ENCODE results near the gene PRIM1. TPM values are rescaled to one million over a fixed set of nuclear protein-coding genes. Genes with fewer than 3 reads are reported as not detected.
"Not testable (repeated sequence)": the region's sequence is repeated elsewhere in the genome, so short reads cannot be mapped to it uniquely, and the experiment has no call there.

PRIM1 gene
- total RNA-seq, 1 donor, result 38.0 TPM

DNA sequence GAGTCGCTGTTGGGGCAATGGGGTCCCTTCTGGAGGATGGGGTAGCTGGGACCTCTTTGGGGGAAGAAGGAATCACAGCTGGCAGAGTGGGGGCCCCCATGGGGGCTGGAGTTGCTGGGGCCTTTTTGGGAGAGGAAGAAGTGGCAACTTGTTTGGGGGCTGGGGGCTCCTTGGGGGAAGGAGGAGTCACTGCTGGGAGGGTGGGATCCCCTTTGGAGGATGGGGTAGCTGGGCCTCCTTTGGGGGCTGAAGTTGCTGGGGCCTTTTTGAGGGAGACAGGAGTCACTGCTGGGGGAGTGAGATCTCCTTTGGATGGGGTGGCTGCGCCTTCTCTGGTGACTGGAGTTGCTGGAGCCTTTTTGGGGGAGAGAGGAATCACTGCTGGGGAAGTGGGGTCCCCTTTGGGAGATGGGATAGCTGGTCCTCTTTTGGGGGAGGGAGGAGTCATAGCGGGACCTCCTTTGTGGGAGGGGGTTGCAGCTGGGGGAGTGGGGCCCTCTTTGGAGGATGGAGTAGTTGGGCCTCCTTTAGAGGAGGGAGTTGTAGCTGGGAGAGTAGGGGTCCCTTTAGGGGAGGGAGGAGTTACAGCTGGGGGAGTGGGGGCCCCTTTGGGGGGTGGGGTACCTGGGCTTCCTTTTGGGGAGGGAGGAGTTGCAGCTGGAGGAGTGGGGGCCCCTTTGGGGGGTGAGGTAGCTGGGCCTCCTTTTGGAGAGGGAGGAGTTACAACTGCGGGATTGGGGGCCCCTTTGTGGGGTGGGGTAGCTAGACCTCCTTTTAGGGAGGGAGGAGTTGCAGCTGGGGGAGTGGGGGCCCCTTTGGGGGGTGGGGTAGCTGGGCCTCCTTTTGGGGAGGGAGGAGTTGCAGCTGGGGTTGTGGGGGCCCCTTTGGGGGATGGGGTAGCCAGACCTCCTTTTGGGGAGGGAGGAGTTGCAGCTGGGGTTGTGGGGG, 34.9 kb downstream of the PRIM1 start:
- H3K4me3 ChIP-seq (ENCODE audit: low read depth, low read length), result no peak overlapping the region
- no peak for DNase-seq (ENCODE audit: low read depth)
- TF ChIP-seq, protein P1, sequence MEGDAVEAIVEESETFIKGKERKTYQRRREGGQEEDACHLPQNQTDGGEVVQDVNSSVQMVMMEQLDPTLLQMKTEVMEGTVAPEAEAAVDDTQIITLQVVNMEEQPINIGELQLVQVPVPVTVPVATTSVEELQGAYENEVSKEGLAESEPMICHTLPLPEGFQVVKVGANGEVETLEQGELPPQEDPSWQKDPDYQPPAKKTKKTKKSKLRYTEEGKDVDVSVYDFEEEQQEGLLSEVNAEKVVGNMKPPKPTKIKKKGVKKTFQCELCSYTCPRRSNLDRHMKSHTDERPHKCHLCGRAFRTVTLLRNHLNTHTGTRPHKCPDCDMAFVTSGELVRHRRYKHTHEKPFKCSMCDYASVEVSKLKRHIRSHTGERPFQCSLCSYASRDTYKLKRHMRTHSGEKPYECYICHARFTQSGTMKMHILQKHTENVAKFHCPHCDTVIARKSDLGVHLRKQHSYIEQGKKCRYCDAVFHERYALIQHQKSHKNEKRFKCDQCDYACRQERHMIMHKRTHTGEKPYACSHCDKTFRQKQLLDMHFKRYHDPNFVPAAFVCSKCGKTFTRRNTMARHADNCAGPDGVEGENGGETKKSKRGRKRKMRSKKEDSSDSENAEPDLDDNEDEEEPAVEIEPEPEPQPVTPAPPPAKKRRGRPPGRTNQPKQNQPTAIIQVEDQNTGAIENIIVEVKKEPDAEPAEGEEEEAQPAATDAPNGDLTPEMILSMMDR (IDR thresholded peaks at IDR 0.05; ENCODE audit: insufficient read depth, low read length), result no peak

DNA sequence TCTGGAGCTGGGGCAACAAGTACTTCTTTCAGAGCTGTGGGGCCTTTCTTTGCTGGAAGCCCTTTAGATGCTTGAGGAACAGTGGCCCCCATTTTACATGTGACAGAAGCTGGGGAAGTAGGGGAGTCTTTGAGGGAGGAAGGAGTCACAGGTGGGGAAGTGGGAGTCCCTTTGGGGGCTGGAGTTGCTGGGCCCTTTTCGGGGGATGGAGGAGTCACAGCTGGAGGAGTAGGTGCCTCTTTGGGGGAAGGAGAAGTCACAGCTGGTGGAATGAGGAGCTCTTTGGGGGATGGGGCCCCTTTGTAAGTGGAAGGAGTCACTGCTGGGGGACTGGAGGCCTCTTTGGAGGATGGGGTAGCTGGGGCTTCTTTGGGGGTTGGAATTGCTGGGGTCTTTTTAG, 35.7 kb downstream of the PRIM1 start:
- H3K4me3 ChIP-seq (ENCODE audit: low read depth, low read length), result no peak overlapping the region
- TF ChIP-seq, protein P1 (IDR thresholded peaks at IDR 0.05; ENCODE audit: insufficient read depth, low read length), result no peak
- no peak for DNase-seq (ENCODE audit: low read depth)

DNA sequence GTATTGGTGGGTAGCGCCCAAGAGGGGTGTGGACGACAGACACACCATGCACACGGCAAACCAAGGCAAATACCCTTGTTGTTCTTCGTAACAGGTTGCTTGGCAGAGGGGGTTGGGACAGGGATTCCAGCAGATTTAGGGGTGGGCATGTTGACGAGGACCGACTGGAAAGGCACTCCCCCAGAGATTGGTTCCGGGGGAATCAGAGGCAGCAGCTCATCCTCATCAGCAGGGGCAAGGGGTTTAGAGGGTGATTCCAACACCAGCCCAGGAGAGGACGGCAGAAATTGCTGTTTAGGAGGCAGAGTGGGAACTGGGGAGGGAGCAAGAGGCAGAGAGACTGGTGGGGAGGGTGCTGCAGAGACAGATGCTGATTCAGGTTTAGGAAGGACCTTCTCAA, 36.3 kb downstream of the PRIM1 start:
- DNase-seq (ENCODE audit: low read depth), result no peak
- H3K4me3 ChIP-seq (ENCODE audit: low read depth, low read length), result no peak overlapping the region
- TF ChIP-seq, protein P1 (IDR thresholded peaks at IDR 0.05; ENCODE audit: insufficient read depth, low read length), result no peak

DNA sequence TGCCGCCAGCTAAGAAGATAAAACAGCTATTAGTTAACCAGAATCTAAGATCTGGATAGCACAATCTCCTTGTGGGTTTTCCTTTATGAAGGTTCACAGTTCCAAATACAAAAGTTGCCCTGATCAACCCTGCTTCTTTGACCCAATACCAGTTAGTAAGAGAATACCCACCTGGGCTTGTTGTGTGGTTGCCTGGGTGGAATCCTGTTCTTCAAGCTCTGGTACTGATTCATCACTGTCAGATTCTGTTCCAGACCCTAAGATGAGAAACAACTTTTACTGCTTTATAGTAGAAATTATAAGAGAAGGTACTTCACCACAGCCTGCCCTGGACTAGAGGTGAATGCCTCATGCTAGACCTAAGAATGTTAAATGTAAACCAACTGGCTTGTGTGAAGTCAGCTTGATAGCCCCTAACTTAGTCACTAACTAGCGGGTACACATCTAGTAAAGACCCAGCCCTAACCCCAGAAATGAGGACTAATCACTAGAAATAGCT, 37.6 kb downstream of the PRIM1 start:
- DNase-seq (ENCODE audit: low read depth), result no peak
- H3K4me3 ChIP-seq (ENCODE audit: low read depth, low read length), result no peak overlapping the region
- TF ChIP-seq, protein P1 (IDR thresholded peaks at IDR 0.05; ENCODE audit: insufficient read depth, low read length), result no peak

DNA sequence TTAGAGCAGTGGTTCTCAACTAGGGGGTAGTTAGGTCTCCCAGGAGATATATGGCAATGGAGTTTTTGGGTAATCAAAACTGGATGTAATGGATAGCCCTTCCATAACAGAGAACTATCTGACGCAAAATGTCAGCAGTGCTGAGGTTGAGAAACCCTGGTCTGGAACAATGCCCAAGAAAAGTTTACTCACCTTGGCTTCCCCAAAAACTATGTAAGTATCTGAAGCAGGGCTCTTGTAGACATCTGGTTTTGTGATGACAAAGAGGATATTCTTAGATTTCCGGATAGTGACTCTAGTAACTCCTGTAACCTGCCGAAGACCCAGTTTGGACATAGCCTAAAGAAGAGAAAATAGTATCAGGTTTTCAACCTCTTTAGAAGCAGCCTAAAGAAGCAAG, 38.8 kb downstream of the PRIM1 start:
- TF ChIP-seq, protein P1 (IDR thresholded peaks at IDR 0.05; ENCODE audit: insufficient read depth, low read length), result no peak
- DNase-seq (ENCODE audit: low read depth), result no peak
- no peak overlapping the region for H3K4me3 ChIP-seq (ENCODE audit: low read depth, low read length)

DNA sequence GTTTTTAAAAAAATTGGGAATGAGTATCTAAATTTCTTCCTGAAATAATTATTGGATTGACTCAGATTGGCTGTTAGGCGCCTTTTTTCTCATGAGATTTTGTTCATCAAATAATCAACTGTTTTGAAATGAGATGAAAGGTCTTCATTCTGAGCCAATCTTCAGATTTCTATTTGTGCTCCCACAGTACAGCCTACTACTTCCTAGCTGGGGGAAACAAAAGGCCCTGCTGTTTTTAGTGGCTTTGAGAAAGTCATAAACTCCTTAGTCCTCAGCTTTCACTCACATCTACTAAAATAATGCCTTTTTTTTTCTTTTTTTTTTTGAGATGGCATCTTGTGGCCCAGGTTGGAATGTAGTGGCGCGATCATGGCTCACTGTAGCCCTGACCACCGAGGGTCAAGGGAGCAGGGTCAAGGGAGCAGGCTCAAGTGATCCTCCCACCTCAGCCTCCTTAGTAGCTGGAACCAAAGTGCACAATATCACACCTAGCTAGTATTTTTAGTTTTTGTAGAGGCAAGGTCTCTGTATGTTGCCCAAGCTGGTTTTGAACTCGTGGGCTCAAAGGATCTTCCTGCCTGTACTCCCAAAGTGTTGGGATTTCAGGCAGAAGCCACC, 42.3 kb downstream of the PRIM1 start:
- H3K4me3 ChIP-seq (ENCODE audit: low read depth, low read length), result no peak overlapping the region
- no peak for DNase-seq (ENCODE audit: low read depth)
- TF ChIP-seq, protein P1 (IDR thresholded peaks at IDR 0.05; ENCODE audit: insufficient read depth, low read length), result no peak

DNA sequence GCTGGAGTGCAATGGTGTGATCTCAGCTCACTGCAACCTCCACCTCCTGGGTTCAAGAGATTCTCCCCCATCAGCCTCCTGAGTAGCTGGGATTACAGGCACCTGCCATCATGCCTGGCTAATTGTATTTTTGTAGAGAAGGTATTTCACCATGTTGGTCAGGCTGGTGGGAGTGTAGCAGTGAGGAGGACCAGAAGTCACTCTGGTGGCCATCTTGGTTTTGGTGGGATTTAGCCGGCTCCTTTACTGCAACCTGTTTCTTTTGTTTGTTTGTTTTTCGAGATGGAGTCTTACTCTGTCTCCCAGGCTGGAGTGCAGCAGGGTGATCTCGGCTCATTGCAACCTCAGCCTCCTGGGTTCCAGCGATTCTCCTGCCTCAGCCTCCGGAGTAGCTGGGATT, 47.6 kb downstream of the PRIM1 start:
- not testable (repeated sequence) for DNase-seq (ENCODE audit: low read depth); H3K4me3 ChIP-seq (ENCODE audit: low read depth, low read length)

Measured in fibroblast of the aortic adventitia (primary cell).